GM11168 (cell line): ENCODE data around the gene AKT2.

ENCODE experiments used
- in situ Hi-C: fragments of 300-500 bp; cut with MboI; formaldehyde crosslinking; loops from one replicate; pipeline ENCODE4 v1.12.0; 2022; ENCODE audit warnings: low sequenced_read_pairs; ENCODE audit not compliant: unreplicated experiment

Gene AKT2

GRCh38 chr19:40239415-40240226 lies 45.5 kb downstream of the AKT2 start:
- in situ Hi-C loops, result no loop called here

GRCh38 chr19:40238775-40239174 lies 46.4 kb downstream of the AKT2 start:
- in situ Hi-C loops, result no loop called here

- in situ Hi-C loops, result no loop called here
Measured at GRCh38 chr19:40237791-40238190, 47.4 kb downstream of the AKT2 start.

- in situ Hi-C loops, result no loop called here
Measured at GRCh38 chr19:40236366-40236765, 48.8 kb downstream of the AKT2 start.

- in situ Hi-C loops, result no loop called here
Measured at GRCh38 chr19:40236026-40236355, 49.2 kb downstream of the AKT2 start.

GRCh38 chr19:40235238-40236025 lies 49.7 kb downstream of the AKT2 start:
- in situ Hi-C loops, result no loop called here

- in situ Hi-C loops, result no loop called here
Measured at GRCh38 chr19:40234429-40235237, 50.5 kb downstream of the AKT2 start.

- in situ Hi-C loops, result no loop called here
Measured at GRCh38 chr19:40233811-40234389, 51.2 kb downstream of the AKT2 start.

- in situ Hi-C loops, result no loop called here
Measured at GRCh38 chr19:40232949-40233810, 52.0 kb downstream of the AKT2 start.

GRCh38 chr19:40232479-40232878 lies 52.7 kb downstream of the AKT2 start:
- in situ Hi-C loops, result no loop called here

- in situ Hi-C loops, result no loop called here
Measured at GRCh38 chr19:40231544-40232424, 53.4 kb downstream of the AKT2 start.

GRCh38 chr19:40231057-40231456 lies 54.1 kb downstream of the AKT2 start:
- in situ Hi-C loops, result no loop called here

- in situ Hi-C loops, result no loop called here
Measured at GRCh38 chr19:40229926-40230417, 55.2 kb downstream of the AKT2 start.

GRCh38 chr19:40229484-40229883 lies 55.7 kb downstream of the AKT2 start:
- in situ Hi-C loops, result no loop called here

GRCh38 chr19:40228863-40229262 lies 56.3 kb downstream of the AKT2 start:
- in situ Hi-C loops, result no loop called here

GRCh38 chr19:40228346-40228745 lies 56.8 kb downstream of the AKT2 start:
- in situ Hi-C loops, result no loop called here

- in situ Hi-C loops, result no loop called here
Measured at GRCh38 chr19:40225440-40226305, 59.5 kb downstream of the AKT2 start.
